ENCODE measurements around the gene ARRDC4. TPM values are rescaled to one million over a fixed set of nuclear protein-coding genes. Genes with fewer than 3 reads are reported as not detected.
A peak's percentile ranks its signal among the peaks of the same experiment; 100 is the strongest.

ARRDC4 gene
- total and polyA plus RNA-seq, 2 of the 8 experiments (the other 6 are each of a cell fraction or from before 2014, with no cell fraction given) = 3.5 to 3.8 TPM

DNA sequence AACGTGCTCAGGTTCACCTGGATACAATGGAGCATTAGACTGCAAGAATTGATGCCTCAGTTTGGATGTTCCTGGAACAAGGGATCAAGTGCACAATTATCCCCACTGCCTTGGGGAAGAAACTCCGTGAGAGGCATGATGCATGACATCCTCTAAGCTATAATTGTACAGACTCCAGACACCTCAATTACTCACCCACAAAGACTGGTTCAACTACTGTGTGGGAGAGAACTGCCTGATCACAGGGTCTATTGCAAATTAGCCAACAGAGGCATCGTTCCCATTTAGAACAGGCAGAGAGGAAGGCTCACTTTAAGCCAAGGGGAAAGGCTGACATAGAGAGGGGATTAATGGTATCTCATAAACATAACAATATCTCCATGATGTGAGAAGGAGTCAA lies 43.5 kb downstream of the ARRDC4 start:
- no peak for FAIRE-seq
- Histone ChIP-seq H3K36me3 (ENCODE audit: control insufficient read depth in 2 of 4, insufficient read depth in 4 of 4, low read length in 3 of 4) (no peaks in the 10 kb centered on the region; a peak in 1 of 8 replicates), H3K79me1 (ENCODE audit: low read depth, low read length) (no peaks in the 10 kb centered on the region; the same call in 1 of the 2 replicates), H3K27ac (ENCODE audit: low read depth, low read length) (no peak overlapping the region), H2BK12ac (ENCODE audit: low read depth, low read length) (peak overlapping the region; percentile 29; the same call in 1 of the 2 replicates), H3K27me3 (replicated peaks in 1 of 4; ENCODE audit: control insufficient read depth in 3 of 4, extremely low read depth in 1 of 4, insufficient read depth in 3 of 4, low read length in 3 of 4) (no peaks in the 10 kb centered on the region; a peak in 1 of 7 replicates), H4K8ac (ENCODE audit: extremely low read depth, insufficient read depth, low read length) (no peak overlapping the region), H3K9ac (replicated peaks in 1 of 4; ENCODE audit: extremely low read depth in 1 of 4, low read depth in 3 of 4, low read length in 3 of 4) (no peak overlapping the region), H3K18ac (ENCODE audit: extremely low read depth, low read length) (no peak overlapping the region), H4K91ac (replicated peaks; ENCODE audit: insufficient read length, low read length) (no peak overlapping the region), H3K79me2 (ENCODE audit: control insufficient read depth in 1 of 2, insufficient read depth in 2 of 2, low read length in 2 of 2) (peaks cover 0 to 9% of the 10 kb centered on the region in 2 experiments; a peak in 2 of 4 replicates), H4K20me1 (replicated peaks in 1 of 2; ENCODE audit: control insufficient read depth in 1 of 2, insufficient read depth in 2 of 2, low read length in 2 of 2) (peaks cover 0 to 18% of the 10 kb centered on the region in 2 experiments), H3K4me2 (ENCODE audit: insufficient read depth in 1 of 2, low read depth in 2 of 2, low read length in 2 of 2) (no peak overlapping the region), H2BK15ac (ENCODE audit: low read length) (no peak overlapping the region), H3K56ac (replicated peaks; ENCODE audit: insufficient read length, low read depth, low read length) (no peak overlapping the region), H3K23me2 (ENCODE audit: low read depth, low read length) (peaks cover 20% of the 10 kb centered on the region; the same call in 1 of the 2 replicates), H3K23ac (ENCODE audit: insufficient read length) (no peak overlapping the region), H3K9me3 (ENCODE audit: insufficient read depth in 2 of 2, low read depth in 1 of 2, low read length in 1 of 2) (peaks cover 0 to 10% of the 10 kb centered on the region in 2 experiments; a peak in 2 of 4 replicates), H3K4me3 (ENCODE audit: extremely low read depth in 1 of 4, insufficient read depth in 2 of 4, low read depth in 3 of 4, low read length in 4 of 4) (no peak overlapping the region), H3K4me1 (replicated peaks in 1 of 4; ENCODE audit: control insufficient read depth in 3 of 4, insufficient read depth in 4 of 4, low read length in 3 of 4) (peaks cover 0 to 4% (median 3%) of the 10 kb centered on the region in 4 experiments; a peak in 3 of 7 replicates), H3K4ac (replicated peaks; ENCODE audit: insufficient read length, low read depth, low read length) (no peak overlapping the region), H4K5ac (ENCODE audit: insufficient read length, low read depth, low read length) (no peak overlapping the region), H3K14ac (ENCODE audit: insufficient read length) (no peak overlapping the region), H2BK20ac (ENCODE audit: low read length) (no peak overlapping the region), H2BK120ac (replicated peaks; ENCODE audit: low read depth, low read length) (no peak overlapping the region), H2AK5ac (ENCODE audit: low read depth, low read length) (no peak overlapping the region), H2AFZ (ENCODE audit: low read length) (0 out of 2 replicates have a peak overlapping the region, but pooled peaks have one; percentile 10), H2BK5ac (ENCODE audit: low read depth, low read length) (no peak overlapping the region)
- 72% methylated on average over 3 of the region's 3 CpGs; no CpG with 5 or more reads in 1 of the 2 experiments for WGBS, 2 experiments (ENCODE audit: extremely low coverage in 1 of 2, insufficient coverage in 1 of 2, insufficient read length in 1 of 2, insufficient replicate concordance in 2 of 2, low coverage in 1 of 2, low lambda C conversion rate in 2 of 2, missing lambda C conversion rate in 1 of 2)
- DNase-seq (ENCODE audit: low read depth in 1 of 2, low spot score in 2 of 2) = no peak
- ChIA-PET POLR2A (ENCODE audit: partially characterized antibody) (interaction anchor here (0.6 kb wide), 1 partner anchor 135 kb away, joined by 4 read pairs; no protein-coding TSS in a partner anchor), CTCF (ENCODE audit: partially characterized antibody) (interaction anchor here (0.6 to 1.7 kb wide), 2 partner anchors 11 to 13 kb away, joined by 3 to 5 read pairs; no protein-coding TSS in a partner anchor)
- TF ChIP-seq GABPA (IDR thresholded peaks at IDR 0.05; ENCODE audit: borderline replicate concordance, insufficient read depth, low read length) = no peak
- TF ChIP-seq BRCA1 (IDR thresholded peaks at IDR 0.05; ENCODE audit: low read depth, low read length) = no peak
- TF ChIP-seq SIN3A (conservative IDR thresholded peaks at IDR 0.05 in 1 of 2, IDR thresholded peaks at IDR 0.05 in 1 of 2; ENCODE audit: low read depth in 1 of 2, low read length in 2 of 2) = no peak
- TF ChIP-seq CREB1 (IDR thresholded peaks at IDR 0.05) = no peak
- no peak for TF ChIP-seq HDAC2 (IDR thresholded peaks at IDR 0.05; ENCODE audit: borderline replicate concordance in 1 of 2, low read depth in 2 of 2, low read length in 2 of 2)
- TF ChIP-seq CBX8 (IDR thresholded peaks at IDR 0.05; ENCODE audit: borderline replicate concordance, low read depth, low read length) = no peak
- no peak for TF ChIP-seq EP300 (IDR thresholded peaks at IDR 0.05; ENCODE audit: borderline replicate concordance in 1 of 2, low read depth in 2 of 2, low read length in 2 of 2)

Data from H1 (cell line).